Nephron progenitor cell (in vitro differentiated cells): ENCODE data around the gene NPHP1.

ENCODE experiments used
- DNase-seq: peaks from one replicate; pipeline ENCODE4 v3.0.0; 2021
- H3K27ac Mint-ChIP-seq: 2 replicates; pipeline ENCODE4 v1.8.0; 2021; ENCODE audit warnings: mild to moderate bottlenecking, moderate library complexity, mixed read lengths
- H3K27me3 Mint-ChIP-seq: 2 replicates; pipeline ENCODE4 v1.8.0; 2021; ENCODE audit warnings: mild to moderate bottlenecking, low read depth, mixed read lengths; ENCODE audit not compliant: poor library complexity
- H3K36me3 Mint-ChIP-seq: 2 replicates; pipeline ENCODE4 v1.8.0; 2021; ENCODE audit warnings: low read depth, mixed read lengths
- H3K4me1 Mint-ChIP-seq: 2 replicates; pipeline ENCODE4 v1.8.0; 2021; ENCODE audit warnings: mixed read lengths
- H3K4me3 Mint-ChIP-seq: 2 replicates; pipeline ENCODE4 v1.8.0; 2021; ENCODE audit warnings: mild to moderate bottlenecking, moderate library complexity, mixed read lengths
- H3K9me3 Mint-ChIP-seq: 2 replicates; pipeline ENCODE4 v1.8.0; 2021; ENCODE audit warnings: mild to moderate bottlenecking, moderate library complexity, mixed read lengths
- CTCF ChIP-seq: fragments of 200-600 bp; sonication (generic); IDR thresholded peaks from 2 replicates; pipeline ENCODE4 v1.5.0; 2021; ENCODE audit warnings: antibody characterized with exemption

NPHP1 gene

GRCh38 chr2:110182449-110182848, 22.4 kb downstream of the NPHP1 start:
- Mint-ChIP-seq H3K9me3 (peaks cover 48% of the 10 kb centered on the region), H3K36me3 (peaks cover 50% of the 10 kb centered on the region), H3K4me1 (no peaks in the 10 kb centered on the region), H3K27ac (no peak overlapping the region), H3K27me3 (peaks cover 3% of the 10 kb centered on the region), H3K4me3 (no peak overlapping the region)
- no peak for DNase-seq
- TF ChIP-seq CTCF, result no peak

- H3K27ac Mint-ChIP-seq, result no peak overlapping the region
- no peak for TF ChIP-seq CTCF
- H3K27me3 Mint-ChIP-seq, result peaks cover 6% of the 10 kb centered on the region
- H3K9me3 Mint-ChIP-seq, result peaks cover 37% of the 10 kb centered on the region
- no peak overlapping the region for H3K4me3 Mint-ChIP-seq
- DNase-seq, result no peak
- H3K36me3 Mint-ChIP-seq, result peaks cover 34% of the 10 kb centered on the region
- H3K4me1 Mint-ChIP-seq, result no peaks in the 10 kb centered on the region
Measured at GRCh38 chr2:110180036-110180435, 24.8 kb downstream of the NPHP1 start.

GRCh38 chr2:110173523-110173922, 31.3 kb downstream of the NPHP1 start:
- no peaks in the 10 kb centered on the region for H3K4me1 Mint-ChIP-seq
- no peak for DNase-seq
- no peak overlapping the region for H3K27ac Mint-ChIP-seq
- TF ChIP-seq CTCF, result no peak
- H3K4me3 Mint-ChIP-seq, result no peak overlapping the region
- H3K27me3 Mint-ChIP-seq, result peaks cover 2% of the 10 kb centered on the region
- no peaks in the 10 kb centered on the region for H3K9me3 Mint-ChIP-seq
- no peaks in the 10 kb centered on the region for H3K36me3 Mint-ChIP-seq

- H3K4me1 Mint-ChIP-seq, result no peaks in the 10 kb centered on the region
- no peak for DNase-seq
Measured at GRCh38 chr2:110172506-110172905, 32.3 kb downstream of the NPHP1 start.

GRCh38 chr2:110170102-110170501, 34.7 kb downstream of the NPHP1 start:
- Mint-ChIP-seq H3K27me3 (no peaks in the 10 kb centered on the region), H3K4me1 (no peaks in the 10 kb centered on the region), H3K4me3 (no peak overlapping the region), H3K36me3 (no peaks in the 10 kb centered on the region), H3K27ac (no peak overlapping the region), H3K9me3 (no peaks in the 10 kb centered on the region)
- DNase-seq, result no peak
- TF ChIP-seq CTCF, result no peak

More at GRCh38 chr2:110172506-110172905, 32.3 kb downstream of the NPHP1 start:
- Mint-ChIP-seq H3K36me3 (no peaks in the 10 kb centered on the region), H3K4me3 (no peak overlapping the region), H3K27ac (no peak overlapping the region), H3K9me3 (no peaks in the 10 kb centered on the region), H3K27me3 (peaks cover 2% of the 10 kb centered on the region)
- no peak for TF ChIP-seq CTCF

- Mint-ChIP-seq H3K27me3 (peaks cover 3% of the 10 kb centered on the region), H3K27ac (no peak overlapping the region), H3K4me3 (no peak overlapping the region), H3K9me3 (no peaks in the 10 kb centered on the region), H3K36me3 (no peaks in the 10 kb centered on the region), H3K4me1 (no peaks in the 10 kb centered on the region)
- no peak for DNase-seq
- TF ChIP-seq CTCF, result no peak
Measured at GRCh38 chr2:110167326-110168000, 37.4 kb downstream of the NPHP1 start.
